ENCODE results near the gene CMTM2. TPM values are rescaled to one million over a fixed set of nuclear protein-coding genes. Genes with fewer than 3 reads are reported as not detected.

CMTM2 gene
- total RNA-seq, 1 donor from 2014 or later, result not detected

DNA sequence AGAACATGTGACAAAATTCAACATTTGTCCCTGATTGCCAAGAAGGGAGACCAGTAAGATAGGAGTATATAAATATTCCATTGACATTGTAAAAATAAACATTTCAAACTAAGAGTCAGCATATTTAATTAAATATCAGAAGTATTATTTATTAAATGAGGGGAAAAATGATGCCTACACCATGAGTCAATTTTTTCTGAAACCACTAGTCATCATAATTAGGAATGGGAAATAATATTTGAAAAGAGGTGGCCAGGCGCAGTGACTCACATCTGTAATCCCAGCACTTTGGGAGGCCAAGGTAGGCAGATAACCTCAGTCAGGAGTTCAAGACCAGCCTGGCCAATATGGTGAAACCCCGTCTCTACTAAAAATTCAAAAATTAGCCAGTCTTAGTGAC, 10.9 kb upstream of the CMTM2 start:
- no peak for DNase-seq (ENCODE audit: extremely low spot score, unreplicated experiment)

DNA sequence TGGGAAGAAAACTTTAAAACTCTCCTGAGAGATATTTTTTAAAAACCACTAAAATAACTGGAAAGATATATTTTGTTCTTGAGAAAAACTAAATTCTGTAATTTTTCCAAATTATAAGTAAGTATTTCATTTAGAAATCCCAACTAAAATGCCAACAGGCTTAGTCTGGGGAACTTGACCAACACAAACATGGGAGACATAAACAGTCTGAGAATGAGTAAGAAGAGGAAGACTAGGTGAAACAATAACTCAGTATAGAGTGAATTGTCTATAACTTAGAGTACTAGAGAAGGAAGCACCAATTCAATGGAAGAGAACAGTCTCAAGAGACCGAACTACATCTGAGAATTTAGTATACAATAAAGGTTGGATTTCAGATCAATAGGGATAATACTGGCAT, 10.1 kb upstream of the CMTM2 start:
- H3K27me3 Mint-ChIP-seq (ENCODE audit: unreplicated experiment), result no peaks in the 10 kb centered on the region
- H3K9me3 Mint-ChIP-seq (ENCODE audit: unreplicated experiment), result no peaks in the 10 kb centered on the region
- peaks cover 43% of the 10 kb centered on the region for H3K4me1 Mint-ChIP-seq (ENCODE audit: unreplicated experiment)
- no peak for TF ChIP-seq CTCF (IDR thresholded peaks at IDR 0.05)
- H3K4me3 Mint-ChIP-seq (ENCODE audit: unreplicated experiment), result no peak overlapping the region
- H3K27ac Mint-ChIP-seq (ENCODE audit: unreplicated experiment), result peak overlapping the region; percentile 2
- DNase-seq (ENCODE audit: extremely low spot score, unreplicated experiment), result no peak
- peaks cover 13% of the 10 kb centered on the region for H3K36me3 Mint-ChIP-seq (ENCODE audit: unreplicated experiment)

More for the DNA sequence above, 10.9 kb upstream of the CMTM2 start:
- H3K36me3 Mint-ChIP-seq (ENCODE audit: unreplicated experiment), result peaks cover 16% of the 10 kb centered on the region
- no peaks in the 10 kb centered on the region for H3K27me3 Mint-ChIP-seq (ENCODE audit: unreplicated experiment)
- no peak overlapping the region for H3K27ac Mint-ChIP-seq (ENCODE audit: unreplicated experiment)
- H3K4me3 Mint-ChIP-seq (ENCODE audit: unreplicated experiment), result no peak overlapping the region
- H3K9me3 Mint-ChIP-seq (ENCODE audit: unreplicated experiment), result no peaks in the 10 kb centered on the region
- peaks cover 40% of the 10 kb centered on the region for H3K4me1 Mint-ChIP-seq (ENCODE audit: unreplicated experiment)
- TF ChIP-seq CTCF (IDR thresholded peaks at IDR 0.05), result no peak

DNA sequence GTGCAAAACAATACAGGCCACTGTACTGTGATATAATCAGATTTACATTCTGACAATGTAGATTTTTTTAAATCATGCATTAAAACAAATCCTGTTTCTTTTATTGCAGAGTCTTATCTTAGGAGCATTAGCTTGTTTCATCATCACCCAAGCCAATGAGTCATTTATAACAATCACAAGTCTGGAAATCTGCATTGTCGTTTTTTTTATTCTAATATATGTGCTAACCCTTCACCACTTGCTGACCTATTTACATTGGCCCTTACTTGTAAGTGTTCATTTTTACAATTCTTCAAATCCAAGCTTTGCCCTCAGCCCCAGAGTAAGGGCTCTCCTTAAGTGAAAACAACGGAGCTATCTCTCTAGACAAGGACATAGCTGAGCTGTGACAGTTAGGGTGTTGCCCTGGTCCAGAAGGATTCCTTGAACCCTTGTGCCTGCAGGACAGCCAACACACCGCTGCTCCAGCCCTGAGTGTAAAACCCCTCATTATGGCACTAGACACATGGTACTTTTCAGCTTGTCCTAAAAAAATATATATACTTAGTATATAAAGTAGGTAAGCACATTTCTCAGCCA, 9.3 kb upstream of the CMTM2 start:
- Mint-ChIP-seq H3K9me3 (ENCODE audit: unreplicated experiment) (no peaks in the 10 kb centered on the region), H3K27me3 (ENCODE audit: unreplicated experiment) (no peaks in the 10 kb centered on the region), H3K36me3 (ENCODE audit: unreplicated experiment) (peaks cover 13% of the 10 kb centered on the region), H3K4me3 (ENCODE audit: unreplicated experiment) (no peak overlapping the region), H3K4me1 (ENCODE audit: unreplicated experiment) (peaks cover 45% of the 10 kb centered on the region), H3K27ac (ENCODE audit: unreplicated experiment) (peak overlapping the region; percentile 34)
- no peak for TF ChIP-seq CTCF (IDR thresholded peaks at IDR 0.05)
- DNase-seq (ENCODE audit: extremely low spot score, unreplicated experiment), result no peak

DNA sequence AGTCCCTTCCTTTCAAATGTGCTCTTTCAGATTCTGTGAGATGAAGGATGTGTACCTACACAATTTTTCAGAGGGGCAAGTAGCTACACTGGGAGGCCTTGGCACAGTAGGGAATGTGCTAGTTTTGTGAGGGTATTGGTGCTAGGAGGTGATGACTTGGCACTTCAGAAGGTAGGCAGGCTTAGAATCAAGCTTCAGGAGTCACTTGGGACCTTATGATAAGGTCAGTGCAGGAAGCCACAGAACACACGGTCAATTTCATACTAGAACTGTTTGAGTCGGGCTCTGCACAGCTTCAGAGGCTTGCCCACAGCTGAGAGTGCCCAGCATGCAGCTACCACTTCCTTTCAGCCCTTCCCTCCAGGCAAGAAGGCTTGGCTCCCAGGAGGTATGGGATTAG, 6.9 kb upstream of the CMTM2 start:
- no peak for TF ChIP-seq CTCF (IDR thresholded peaks at IDR 0.05)
- H3K9me3 Mint-ChIP-seq (ENCODE audit: unreplicated experiment), result no peaks in the 10 kb centered on the region
- DNase-seq (ENCODE audit: extremely low spot score, unreplicated experiment), result no peak
- peaks cover 4% of the 10 kb centered on the region for H3K36me3 Mint-ChIP-seq (ENCODE audit: unreplicated experiment)
- no peaks in the 10 kb centered on the region for H3K27me3 Mint-ChIP-seq (ENCODE audit: unreplicated experiment)
- H3K4me3 Mint-ChIP-seq (ENCODE audit: unreplicated experiment), result no peak overlapping the region
- peaks cover 45% of the 10 kb centered on the region for H3K4me1 Mint-ChIP-seq (ENCODE audit: unreplicated experiment)
- peak overlapping the region; percentile 82 for H3K27ac Mint-ChIP-seq (ENCODE audit: unreplicated experiment)

DNA sequence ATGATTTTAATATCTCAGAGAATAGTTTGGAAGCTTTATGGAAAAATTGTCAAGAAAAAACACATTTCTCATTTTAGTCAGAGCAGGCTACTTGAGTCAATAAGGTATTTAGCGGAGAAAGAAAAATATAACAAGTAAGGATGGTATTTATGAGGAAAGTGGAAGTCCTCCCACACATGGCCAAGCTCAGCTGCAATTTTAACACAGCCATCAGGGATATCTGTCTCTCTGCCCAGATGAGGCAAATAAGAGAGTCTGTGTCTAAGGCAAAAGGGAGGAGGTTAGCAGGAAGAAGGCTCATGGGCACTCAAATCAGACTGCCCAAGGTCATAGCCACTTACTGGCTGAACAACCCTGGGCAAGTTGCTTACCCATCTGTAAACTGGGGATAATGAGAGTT, 5.2 kb upstream of the CMTM2 start:
- Mint-ChIP-seq H3K27me3 (ENCODE audit: unreplicated experiment) (no peaks in the 10 kb centered on the region), H3K4me3 (ENCODE audit: unreplicated experiment) (no peak overlapping the region), H3K36me3 (ENCODE audit: unreplicated experiment) (no peaks in the 10 kb centered on the region), H3K9me3 (ENCODE audit: unreplicated experiment) (no peaks in the 10 kb centered on the region), H3K27ac (ENCODE audit: unreplicated experiment) (peak overlapping the region; percentile 0), H3K4me1 (ENCODE audit: unreplicated experiment) (peaks cover 39% of the 10 kb centered on the region)
- no peak for TF ChIP-seq CTCF (IDR thresholded peaks at IDR 0.05)
- DNase-seq (ENCODE audit: extremely low spot score, unreplicated experiment), result no peak
